ENCODE data around the gene TRPC4. TPM values are rescaled to one million over a fixed set of nuclear protein-coding genes. Genes with fewer than 3 reads are reported as not detected.
A peak's percentile ranks its signal among the peaks of the same experiment; 100 is the strongest.

Gene TRPC4
- total and polyA plus RNA-seq, 2 donors (not counting 1 experiment from before 2014, with no cell fraction given): 1.7 to 30.7 TPM

- Histone ChIP-seq H3K27me3 (ENCODE audit: control insufficient read depth, insufficient read depth, low read length) (no peaks in the 10 kb centered on the region), H3K4me1 (ENCODE audit: control insufficient read depth, extremely low read depth, insufficient read depth, low read length) (peaks cover 9% of the 10 kb centered on the region), H3K9me3 (ENCODE audit: control insufficient read depth, insufficient read depth, low read depth, low read length) (no peaks in the 10 kb centered on the region), H3K79me2 (ENCODE audit: control insufficient read depth, insufficient read depth, low read length) (no peaks in the 10 kb centered on the region), H3K4me2 (ENCODE audit: extremely low read depth, insufficient read depth, low read length) (no peak overlapping the region), H3K27ac (ENCODE audit: insufficient read depth, low read length) (no peak overlapping the region), H2AFZ (ENCODE audit: low read length) (no peak overlapping the region), H4K20me1 (ENCODE audit: control insufficient read depth, extremely low read depth, insufficient read depth, low read length) (no peaks in the 10 kb centered on the region), H3K4me3 (replicated peaks in 1 of 4; ENCODE audit: control extremely low read depth in 1 of 4, insufficient read depth in 1 of 4, low read depth in 3 of 4, low read length in 4 of 4) (no peak overlapping the region), H3K36me3 (ENCODE audit: control insufficient read depth, insufficient read depth, low read length) (no peaks in the 10 kb centered on the region), H3K9ac (ENCODE audit: insufficient read depth, low read length) (no peak overlapping the region)
- no peak for DNase-seq (ENCODE audit: low read depth in 2 of 2)
- TF ChIP-seq EZH2 (IDR thresholded peaks at IDR 0.05; ENCODE audit: low read length, missing control alignments) (no peak), CTCF (conservative IDR thresholded peaks at IDR 0.05 in 1 of 2, IDR thresholded peaks at IDR 0.05 in 1 of 2; ENCODE audit: low read depth in 1 of 2, low read length in 2 of 2) (no peak)
Observed at GRCh38 chr13:37680137-37680536, 189.4 kb downstream of the TRPC4 start.

- H3K27me3 ChIP-seq (ENCODE audit: control insufficient read depth, insufficient read depth, low read length): no peaks in the 10 kb centered on the region
- peaks cover 9% of the 10 kb centered on the region for H3K4me1 ChIP-seq (ENCODE audit: control insufficient read depth, extremely low read depth, insufficient read depth, low read length)
- no peaks in the 10 kb centered on the region for H4K20me1 ChIP-seq (ENCODE audit: control insufficient read depth, extremely low read depth, insufficient read depth, low read length)
- no peaks in the 10 kb centered on the region for H3K79me2 ChIP-seq (ENCODE audit: control insufficient read depth, insufficient read depth, low read length)
- TF ChIP-seq CTCF (conservative IDR thresholded peaks at IDR 0.05 in 1 of 2, IDR thresholded peaks at IDR 0.05 in 1 of 2; ENCODE audit: low read depth in 1 of 2, low read length in 2 of 2): peak; percentile 12 to 35
- no peak for TF ChIP-seq EZH2 (IDR thresholded peaks at IDR 0.05; ENCODE audit: low read length, missing control alignments)
- H3K4me2 ChIP-seq (ENCODE audit: extremely low read depth, insufficient read depth, low read length): no peak overlapping the region
- no peak overlapping the region for H2AFZ ChIP-seq (ENCODE audit: low read length)
- no peaks in the 10 kb centered on the region for H3K9me3 ChIP-seq (ENCODE audit: control insufficient read depth, insufficient read depth, low read depth, low read length)
- H3K4me3 ChIP-seq (replicated peaks in 1 of 4; ENCODE audit: control extremely low read depth in 1 of 4, insufficient read depth in 1 of 4, low read depth in 3 of 4, low read length in 4 of 4): no peak overlapping the region
- H3K36me3 ChIP-seq (ENCODE audit: control insufficient read depth, insufficient read depth, low read length): no peaks in the 10 kb centered on the region
- DNase-seq (ENCODE audit: low read depth in 2 of 2): no peak
- no peak overlapping the region for H3K27ac ChIP-seq (ENCODE audit: insufficient read depth, low read length)
- H3K9ac ChIP-seq (ENCODE audit: insufficient read depth, low read length): no peak overlapping the region
Observed at GRCh38 chr13:37679043-37679442, 190.5 kb downstream of the TRPC4 start.

- Histone ChIP-seq H3K79me2 (ENCODE audit: control insufficient read depth, insufficient read depth, low read length) (no peaks in the 10 kb centered on the region), H3K27ac (ENCODE audit: insufficient read depth, low read length) (no peak overlapping the region), H3K4me2 (ENCODE audit: extremely low read depth, insufficient read depth, low read length) (no peak overlapping the region), H3K36me3 (ENCODE audit: control insufficient read depth, insufficient read depth, low read length) (no peaks in the 10 kb centered on the region), H2AFZ (ENCODE audit: low read length) (no peak overlapping the region), H3K27me3 (ENCODE audit: control insufficient read depth, insufficient read depth, low read length) (no peaks in the 10 kb centered on the region), H4K20me1 (ENCODE audit: control insufficient read depth, extremely low read depth, insufficient read depth, low read length) (no peaks in the 10 kb centered on the region), H3K9me3 (ENCODE audit: control insufficient read depth, insufficient read depth, low read depth, low read length) (no peaks in the 10 kb centered on the region), H3K4me3 (replicated peaks in 1 of 4; ENCODE audit: control extremely low read depth in 1 of 4, insufficient read depth in 1 of 4, low read depth in 3 of 4, low read length in 4 of 4) (no peak overlapping the region), H3K9ac (ENCODE audit: insufficient read depth, low read length) (no peak overlapping the region), H3K4me1 (ENCODE audit: control insufficient read depth, extremely low read depth, insufficient read depth, low read length) (peaks cover 3% of the 10 kb centered on the region)
- no peak for DNase-seq (ENCODE audit: low read depth in 2 of 2)
- TF ChIP-seq EZH2 (IDR thresholded peaks at IDR 0.05; ENCODE audit: low read length, missing control alignments) (no peak), CTCF (conservative IDR thresholded peaks at IDR 0.05 in 1 of 2, IDR thresholded peaks at IDR 0.05 in 1 of 2; ENCODE audit: low read depth in 1 of 2, low read length in 2 of 2) (no peak)
Observed at GRCh38 chr13:37669845-37670244, 199.7 kb downstream of the TRPC4 start.

Measured in fibroblast of lung (primary cell).